ENCODE results near the gene YWHAG.

Gene YWHAG

DNA sequence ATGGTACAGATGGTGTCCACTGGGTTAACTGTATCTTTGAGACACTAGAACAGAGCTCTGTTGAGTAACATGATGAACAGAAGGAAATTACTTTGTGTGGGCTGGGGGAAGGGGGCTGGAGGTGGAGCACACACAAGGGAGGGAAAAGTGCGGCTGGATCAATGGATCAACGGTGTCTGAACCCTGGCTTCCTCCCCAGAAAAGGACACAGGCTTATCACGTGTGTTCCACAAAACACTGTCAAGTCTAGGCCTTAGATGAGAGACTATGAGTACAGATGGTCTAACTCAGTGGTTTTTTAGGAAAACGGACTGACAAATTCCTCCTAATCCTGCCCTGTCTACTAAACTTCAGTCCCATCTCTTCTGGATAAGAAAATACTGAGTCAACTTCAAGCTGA is 28.5 kb downstream of the YWHAG start:
- H3K36me3 ChIP-seq (ENCODE audit: insufficient read depth, low read length): peaks cover 65% of the 10 kb centered on the region
- no peaks in the 10 kb centered on the region for H3K9me3 ChIP-seq (replicated peaks; ENCODE audit: low read length)
- no peak overlapping the region for H3K4me3 ChIP-seq (ENCODE audit: low read length)
- no peaks in the 10 kb centered on the region for H3K27me3 ChIP-seq (ENCODE audit: control insufficient read depth, insufficient read depth, low read length)
- H3K4me1 ChIP-seq (ENCODE audit: control insufficient read depth, insufficient read depth, low read length): peaks cover 18% of the 10 kb centered on the region
- H3K4me2 ChIP-seq (ENCODE audit: low read length): no peak overlapping the region
- no peak overlapping the region for H3K9ac ChIP-seq (ENCODE audit: low read depth, low read length)

GRCh38 chr7:76329479-76329878 is 29.3 kb downstream of the YWHAG start:
- H3K9me3 ChIP-seq (replicated peaks; ENCODE audit: low read length): no peaks in the 10 kb centered on the region
- H3K4me2 ChIP-seq (ENCODE audit: low read length): no peak overlapping the region
- peaks cover 18% of the 10 kb centered on the region for H3K4me1 ChIP-seq (ENCODE audit: control insufficient read depth, insufficient read depth, low read length)
- H3K9ac ChIP-seq (ENCODE audit: low read depth, low read length): no peak overlapping the region
- H3K27me3 ChIP-seq (ENCODE audit: control insufficient read depth, insufficient read depth, low read length): no peaks in the 10 kb centered on the region
- no peak overlapping the region for H3K4me3 ChIP-seq (ENCODE audit: low read length)
- peaks cover 68% of the 10 kb centered on the region for H3K36me3 ChIP-seq (ENCODE audit: insufficient read depth, low read length)

GRCh38 chr7:76328389-76328788 is 30.4 kb downstream of the YWHAG start:
- Histone ChIP-seq H3K27me3 (ENCODE audit: control insufficient read depth, insufficient read depth, low read length) (no peaks in the 10 kb centered on the region), H3K4me3 (ENCODE audit: low read length) (no peak overlapping the region), H3K4me2 (ENCODE audit: low read length) (no peak overlapping the region), H3K9me3 (replicated peaks; ENCODE audit: low read length) (no peaks in the 10 kb centered on the region), H3K4me1 (ENCODE audit: control insufficient read depth, insufficient read depth, low read length) (peaks cover 13% of the 10 kb centered on the region), H3K9ac (ENCODE audit: low read depth, low read length) (no peak overlapping the region), H3K36me3 (ENCODE audit: insufficient read depth, low read length) (peaks cover 61% of the 10 kb centered on the region)

DNA sequence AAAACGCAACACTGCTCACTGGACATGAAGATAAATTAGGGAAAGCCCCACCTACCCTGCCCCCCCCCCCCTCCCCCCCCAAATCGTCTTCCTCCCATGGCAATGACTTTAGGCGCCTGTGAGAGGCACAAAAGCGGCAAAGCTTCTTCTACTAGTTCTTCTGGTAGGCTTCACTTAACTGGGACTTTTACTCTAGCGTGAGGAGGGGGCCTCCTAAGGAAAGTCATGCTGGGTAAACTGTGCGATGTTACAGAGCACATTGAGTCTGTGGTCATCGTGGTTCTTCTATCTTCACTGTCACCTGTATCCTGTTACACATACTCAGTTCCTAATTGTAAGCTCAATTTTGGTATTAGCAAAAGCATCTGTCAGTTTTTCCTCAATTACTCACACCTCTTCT is 31.2 kb downstream of the YWHAG start:
- H3K4me1 ChIP-seq (ENCODE audit: control insufficient read depth, insufficient read depth, low read length): peaks cover 18% of the 10 kb centered on the region
- H3K27me3 ChIP-seq (ENCODE audit: control insufficient read depth, insufficient read depth, low read length): no peaks in the 10 kb centered on the region
- no peak overlapping the region for H3K4me3 ChIP-seq (ENCODE audit: low read length)
- H3K9ac ChIP-seq (ENCODE audit: low read depth, low read length): no peak overlapping the region
- H3K36me3 ChIP-seq (ENCODE audit: insufficient read depth, low read length): peaks cover 61% of the 10 kb centered on the region
- H3K9me3 ChIP-seq (replicated peaks; ENCODE audit: low read length): no peaks in the 10 kb centered on the region
- no peak overlapping the region for H3K4me2 ChIP-seq (ENCODE audit: low read length)

GRCh38 chr7:76326646-76327233 is 32.1 kb downstream of the YWHAG start:
- Histone ChIP-seq H3K27me3 (ENCODE audit: control insufficient read depth, insufficient read depth, low read length) (no peaks in the 10 kb centered on the region), H3K36me3 (ENCODE audit: insufficient read depth, low read length) (peaks cover 61% of the 10 kb centered on the region)

GRCh38 chr7:76325811-76326210 is 33.0 kb downstream of the YWHAG start:
- H3K4me3 ChIP-seq (ENCODE audit: low read length): no peak overlapping the region
- H3K27me3 ChIP-seq (ENCODE audit: control insufficient read depth, insufficient read depth, low read length): no peaks in the 10 kb centered on the region
- peaks cover 62% of the 10 kb centered on the region for H3K36me3 ChIP-seq (ENCODE audit: insufficient read depth, low read length)
- H3K9me3 ChIP-seq (replicated peaks; ENCODE audit: low read length): no peaks in the 10 kb centered on the region
- H3K4me1 ChIP-seq (ENCODE audit: control insufficient read depth, insufficient read depth, low read length): peaks cover 24% of the 10 kb centered on the region
- no peak overlapping the region for H3K4me2 ChIP-seq (ENCODE audit: low read length)
- H3K9ac ChIP-seq (ENCODE audit: low read depth, low read length): no peak overlapping the region

More at GRCh38 chr7:76326646-76327233, 32.1 kb downstream of the YWHAG start:
- Histone ChIP-seq H3K4me2 (ENCODE audit: low read length) (no peak overlapping the region), H3K4me3 (ENCODE audit: low read length) (no peak overlapping the region), H3K9me3 (replicated peaks; ENCODE audit: low read length) (no peaks in the 10 kb centered on the region), H3K4me1 (ENCODE audit: control insufficient read depth, insufficient read depth, low read length) (peaks cover 24% of the 10 kb centered on the region), H3K9ac (ENCODE audit: low read depth, low read length) (no peak overlapping the region)

DNA sequence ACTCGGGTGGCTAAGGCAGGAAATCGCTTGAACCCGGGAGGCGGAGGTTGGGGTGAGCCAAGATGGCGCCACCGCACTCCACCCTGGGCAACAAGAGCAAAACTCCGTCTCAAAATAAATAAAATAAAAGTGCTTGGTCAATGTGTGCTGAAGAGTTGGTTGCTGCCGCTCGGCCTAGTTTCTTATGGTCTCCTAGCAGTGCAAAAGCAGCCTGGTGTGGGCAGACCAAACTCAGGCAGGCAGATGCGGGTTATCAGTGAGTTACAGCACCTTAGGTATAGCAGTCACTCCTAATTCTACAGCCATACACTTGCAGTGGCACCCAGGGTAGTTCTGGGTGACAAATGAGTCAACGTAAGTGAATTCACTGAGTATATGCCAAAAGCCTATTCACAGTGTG is 33.7 kb downstream of the YWHAG start:
- Histone ChIP-seq H3K9me3 (replicated peaks; ENCODE audit: low read length) (no peaks in the 10 kb centered on the region), H3K4me3 (ENCODE audit: low read length) (no peak overlapping the region), H3K4me1 (ENCODE audit: control insufficient read depth, insufficient read depth, low read length) (peaks cover 24% of the 10 kb centered on the region), H3K27me3 (ENCODE audit: control insufficient read depth, insufficient read depth, low read length) (no peaks in the 10 kb centered on the region), H3K4me2 (ENCODE audit: low read length) (no peak overlapping the region), H3K9ac (ENCODE audit: low read depth, low read length) (no peak overlapping the region), H3K36me3 (ENCODE audit: insufficient read depth, low read length) (peaks cover 59% of the 10 kb centered on the region)

- H3K36me3 ChIP-seq (ENCODE audit: insufficient read depth, low read length): peaks cover 7% of the 10 kb centered on the region
- peaks cover 35% of the 10 kb centered on the region for H3K4me1 ChIP-seq (ENCODE audit: control insufficient read depth, insufficient read depth, low read length)
- H3K9me3 ChIP-seq (replicated peaks; ENCODE audit: low read length): no peaks in the 10 kb centered on the region
- H3K4me2 ChIP-seq (ENCODE audit: low read length): peak overlapping the region; percentile 90
- no peaks in the 10 kb centered on the region for H3K27me3 ChIP-seq (ENCODE audit: control insufficient read depth, insufficient read depth, low read length)
- peak overlapping the region; percentile 75 for H3K4me3 ChIP-seq (ENCODE audit: low read length)
- peak overlapping the region; percentile 83 for H3K9ac ChIP-seq (ENCODE audit: low read depth, low read length)
Observed at GRCh38 chr7:76318488-76319353, 40.1 kb downstream of the YWHAG start.

GRCh38 chr7:76317782-76318487 is 40.9 kb downstream of the YWHAG start:
- H3K36me3 ChIP-seq (ENCODE audit: insufficient read depth, low read length): peaks cover 7% of the 10 kb centered on the region
- H3K4me3 ChIP-seq (ENCODE audit: low read length): peak overlapping the region; percentile 75
- H3K9ac ChIP-seq (ENCODE audit: low read depth, low read length): peak overlapping the region; percentile 83
- H3K9me3 ChIP-seq (replicated peaks; ENCODE audit: low read length): no peaks in the 10 kb centered on the region
- H3K27me3 ChIP-seq (ENCODE audit: control insufficient read depth, insufficient read depth, low read length): no peaks in the 10 kb centered on the region
- H3K4me1 ChIP-seq (ENCODE audit: control insufficient read depth, insufficient read depth, low read length): peaks cover 28% of the 10 kb centered on the region
- H3K4me2 ChIP-seq (ENCODE audit: low read length): peak overlapping the region; percentile 90

DNA sequence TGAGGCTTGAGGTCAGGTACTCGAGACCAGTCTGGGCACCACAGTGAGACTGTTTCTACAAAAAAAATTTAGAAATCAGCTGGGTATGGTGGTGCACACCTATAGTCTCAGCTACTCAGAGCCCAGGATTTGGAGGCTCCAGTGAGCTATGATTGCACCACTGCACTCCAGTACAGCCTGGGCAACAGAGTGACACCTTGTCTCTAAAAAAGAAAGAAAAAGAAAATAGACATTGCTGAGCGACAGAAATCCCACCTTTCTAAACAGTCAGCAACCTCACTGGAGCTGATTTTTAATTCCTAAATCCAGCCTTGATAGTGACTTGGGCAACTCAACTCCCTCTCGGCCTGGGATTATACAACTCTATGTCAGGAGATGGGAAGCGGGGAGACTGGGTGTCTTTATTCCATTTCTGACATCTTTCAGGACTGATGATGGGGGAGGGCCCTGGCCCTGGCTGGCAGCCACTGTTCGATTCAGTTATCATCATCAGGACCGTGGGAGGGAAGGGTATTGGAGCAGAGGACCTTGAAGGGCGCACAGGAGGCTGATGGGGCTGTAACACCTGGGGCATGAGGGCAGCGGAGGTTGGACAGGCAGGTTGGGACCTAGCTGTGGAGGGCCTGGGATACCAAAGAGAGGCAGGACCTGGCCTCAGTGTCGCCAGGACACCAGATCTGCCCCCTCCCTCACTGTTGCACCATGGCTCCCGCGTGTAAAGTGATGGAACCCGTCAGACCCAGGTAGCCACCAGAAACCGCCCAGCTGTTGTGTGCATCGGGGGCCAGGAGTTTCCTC is 41.6 kb downstream of the YWHAG start:
- Histone ChIP-seq H3K36me3 (ENCODE audit: insufficient read depth, low read length) (peaks cover 7% of the 10 kb centered on the region), H3K4me1 (ENCODE audit: control insufficient read depth, insufficient read depth, low read length) (peaks cover 21% of the 10 kb centered on the region), H3K27me3 (ENCODE audit: control insufficient read depth, insufficient read depth, low read length) (no peaks in the 10 kb centered on the region), H3K9ac (ENCODE audit: low read depth, low read length) (peak overlapping the region; percentile 83), H3K4me2 (ENCODE audit: low read length) (peak overlapping the region; percentile 90), H3K9me3 (replicated peaks; ENCODE audit: low read length) (no peaks in the 10 kb centered on the region), H3K4me3 (ENCODE audit: low read length) (peak overlapping the region; percentile 75)

GRCh38 chr7:76315364-76315763 is 43.4 kb downstream of the YWHAG start:
- H3K27me3 ChIP-seq (ENCODE audit: control insufficient read depth, insufficient read depth, low read length): no peaks in the 10 kb centered on the region
- H3K4me3 ChIP-seq (ENCODE audit: low read length): no peak overlapping the region
- H3K9ac ChIP-seq (ENCODE audit: low read depth, low read length): no peak overlapping the region

More at GRCh38 chr7:76315364-76315763, 43.4 kb downstream of the YWHAG start:
- H3K4me2 ChIP-seq (ENCODE audit: low read length): no peak overlapping the region
- no peaks in the 10 kb centered on the region for H3K36me3 ChIP-seq (ENCODE audit: insufficient read depth, low read length)
- no peaks in the 10 kb centered on the region for H3K9me3 ChIP-seq (replicated peaks; ENCODE audit: low read length)
- H3K4me1 ChIP-seq (ENCODE audit: control insufficient read depth, insufficient read depth, low read length): peaks cover 28% of the 10 kb centered on the region
